PFSK-1 (cell line): Measurements from ENCODE around the gene MBNL3.

Experiments
- REST ChIP-seq, 2 experiments: IDR thresholded peaks; 2 replicates each; pipeline versions ENCODE4 v1.6.1 to v1.8.0; 2011 to 2012; ENCODE audit warnings: low read depth in 2 of 2, low read length in 2 of 2, control low read depth in 1 of 2, inconsistent platforms in 1 of 2, mild to moderate bottlenecking in 1 of 2, moderate library complexity in 1 of 2; ENCODE audit not compliant: insufficient read depth in 1 of 2
- TAF1 ChIP-seq: IDR thresholded peaks from 2 replicates; pipeline ENCODE4 v1.6.1; 2012; ENCODE audit warnings: low read length, control low read depth, borderline replicate concordance; ENCODE audit not compliant: insufficient read depth

GRCh38 chrX:132532913-132533312 lies 44.1 kb upstream of the MBNL3 start:
- no peak for TF ChIP-seq REST (IDR thresholded peaks at IDR 0.05; ENCODE audit: insufficient read depth in 1 of 2, low read depth in 2 of 2, low read length in 2 of 2)
- TF ChIP-seq TAF1: no peak
